Upper lobe of left lung (tissue), 6 donors: Measurements from ENCODE around the gene SRP68. TPM values are rescaled to one million over a fixed set of nuclear protein-coding genes. Genes with fewer than 3 reads are reported as not detected.

Experiments
- ATAC-seq, 2 donors: fragments of 200-7000 bp; cut with Tn5 transposase; one replicate each; pipeline ENCODE4 v1.9.1; 2022; ENCODE audit warnings: mild to moderate bottlenecking in 2 of 2, moderate library complexity in 2 of 2; ENCODE audit not compliant: low FRiP score in 2 of 2
- DNase-seq, 2 donors: peaks; one replicate each; pipeline ENCODE4 v3.0.0-alpha.2; 2019 to 2020
- H3K27ac ChIP-seq, 4 donors: fragments of 200-600 bp; sonication (generic); one replicate each; pipeline ENCODE4 v1.5.1; 2016 to 2019
- H3K27me3 ChIP-seq, 4 donors: fragments of 200-600 bp; sonication (generic); one replicate each; pipeline ENCODE4 v1.5.1; 2017 to 2019
- H3K36me3 ChIP-seq, 4 donors: fragments of 200-600 bp; sonication (generic); one replicate each; pipeline ENCODE4 v1.5.1; 2016 to 2019
- H3K4me1 ChIP-seq, 4 donors: fragments of 200-600 bp; sonication (generic); one replicate each; pipeline ENCODE4 v1.5.1; 2018 to 2019
- H3K4me3 ChIP-seq, 4 donors: fragments of 200-600 bp; sonication (generic); one replicate each; pipeline ENCODE4 v1.5.1; 2017 to 2019; ENCODE audit warnings: mild to moderate bottlenecking in 2 of 4, moderate library complexity in 1 of 4
- H3K9me3 ChIP-seq, 4 donors: fragments of 200-600 bp; sonication (generic); one replicate each; pipeline ENCODE4 v1.5.1; 2018 to 2019
- EP300 ChIP-seq, 4 donors: sonication (generic); formaldehyde crosslinking; IDR thresholded peaks; one replicate each; pipeline ENCODE4 v1.5.1; 2017; ENCODE audit warnings: antibody characterized with exemption in 4 of 4, control low read depth in 2 of 4
- POLR2A ChIP-seq, 4 donors: fragments of 450-650 bp; IDR thresholded peaks; one replicate each; pipeline ENCODE4 v1.5.1; 2016 to 2017; ENCODE audit warnings: antibody characterized with exemption in 4 of 4, mild to moderate bottlenecking in 2 of 4
- POLR2AphosphoS5 ChIP-seq, 2 donors: sonication (generic); formaldehyde crosslinking; IDR thresholded peaks; one replicate each; pipeline ENCODE4 v1.5.1; 2017; ENCODE audit warnings: antibody characterized with exemption in 2 of 2
- WGBS, 2 donors: methylation state at CpG; one replicate each; pipeline ENCODE4 v1.1.5; 2017 to 2018; 5-methylcytosine and 5-hydroxymethylcytosine counted together
- total RNA-seq, 6 donors: library from RNA; depleted of rRNA in 4 of 6; stranded (reverse); fragments of >200 nt in 4 of 6; gene quantifications; one replicate each; pipeline versions ENCODE4 v1.1.0 to v1.2.1, GENCODE V29; 2016 to 2021
- TF ChIP-seq, protein P1 (sequence below), 6 experiments: fragments of 450-650 bp in 4 of 6; fragments of 200-600 bp in 2 of 6; sonication (generic) in 2 of 6; IDR thresholded peaks; one replicate each; pipeline ENCODE4 v1.5.1; 2016 to 2019; ENCODE audit warnings: antibody characterized with exemption in 6 of 6
- donor health status: DM: no; HTN: no; CAD: no; lungs with moderate emphysema.
- donor health status: DM: no; HTN: yes; CAD: no; lungs with severe emphysema.

The SRP68 gene
- total RNA-seq, 6 donors from 2014 or later: 41.8 to 68.2 (median 56.1) TPM

- Histone ChIP-seq H3K27me3 (peaks cover 0 to 10% (median 0%) of the 10 kb centered on the region in 4 donors), H3K4me3 (no peak overlapping the region), H3K9me3 (no peaks in the 10 kb centered on the region), H3K27ac (no peak overlapping the region), H3K4me1 (peaks cover 0 to 12% (median 5%) of the 10 kb centered on the region in 4 donors), H3K36me3 (peaks cover 30 to 67% (median 59%) of the 10 kb centered on the region in 4 donors)
- DNase-seq: no peak
- TF ChIP-seq, protein P1, sequence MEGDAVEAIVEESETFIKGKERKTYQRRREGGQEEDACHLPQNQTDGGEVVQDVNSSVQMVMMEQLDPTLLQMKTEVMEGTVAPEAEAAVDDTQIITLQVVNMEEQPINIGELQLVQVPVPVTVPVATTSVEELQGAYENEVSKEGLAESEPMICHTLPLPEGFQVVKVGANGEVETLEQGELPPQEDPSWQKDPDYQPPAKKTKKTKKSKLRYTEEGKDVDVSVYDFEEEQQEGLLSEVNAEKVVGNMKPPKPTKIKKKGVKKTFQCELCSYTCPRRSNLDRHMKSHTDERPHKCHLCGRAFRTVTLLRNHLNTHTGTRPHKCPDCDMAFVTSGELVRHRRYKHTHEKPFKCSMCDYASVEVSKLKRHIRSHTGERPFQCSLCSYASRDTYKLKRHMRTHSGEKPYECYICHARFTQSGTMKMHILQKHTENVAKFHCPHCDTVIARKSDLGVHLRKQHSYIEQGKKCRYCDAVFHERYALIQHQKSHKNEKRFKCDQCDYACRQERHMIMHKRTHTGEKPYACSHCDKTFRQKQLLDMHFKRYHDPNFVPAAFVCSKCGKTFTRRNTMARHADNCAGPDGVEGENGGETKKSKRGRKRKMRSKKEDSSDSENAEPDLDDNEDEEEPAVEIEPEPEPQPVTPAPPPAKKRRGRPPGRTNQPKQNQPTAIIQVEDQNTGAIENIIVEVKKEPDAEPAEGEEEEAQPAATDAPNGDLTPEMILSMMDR (IDR thresholded peaks at IDR 0.05): no peak
- no peak for TF ChIP-seq POLR2A (IDR thresholded peaks at IDR 0.05)
- TF ChIP-seq POLR2AphosphoS5 (IDR thresholded peaks at IDR 0.05): no peak
- no peak for TF ChIP-seq EP300 (IDR thresholded peaks at IDR 0.05)
- no peak for ATAC-seq
- WGBS, 2 donors: 75 to 93% methylated on average over 4 to 15 of the region's 15 CpGs
These were observed 11.3 kb upstream of the SRP68 start for GRCh38 chr17:76083536-76084182.

DNA sequence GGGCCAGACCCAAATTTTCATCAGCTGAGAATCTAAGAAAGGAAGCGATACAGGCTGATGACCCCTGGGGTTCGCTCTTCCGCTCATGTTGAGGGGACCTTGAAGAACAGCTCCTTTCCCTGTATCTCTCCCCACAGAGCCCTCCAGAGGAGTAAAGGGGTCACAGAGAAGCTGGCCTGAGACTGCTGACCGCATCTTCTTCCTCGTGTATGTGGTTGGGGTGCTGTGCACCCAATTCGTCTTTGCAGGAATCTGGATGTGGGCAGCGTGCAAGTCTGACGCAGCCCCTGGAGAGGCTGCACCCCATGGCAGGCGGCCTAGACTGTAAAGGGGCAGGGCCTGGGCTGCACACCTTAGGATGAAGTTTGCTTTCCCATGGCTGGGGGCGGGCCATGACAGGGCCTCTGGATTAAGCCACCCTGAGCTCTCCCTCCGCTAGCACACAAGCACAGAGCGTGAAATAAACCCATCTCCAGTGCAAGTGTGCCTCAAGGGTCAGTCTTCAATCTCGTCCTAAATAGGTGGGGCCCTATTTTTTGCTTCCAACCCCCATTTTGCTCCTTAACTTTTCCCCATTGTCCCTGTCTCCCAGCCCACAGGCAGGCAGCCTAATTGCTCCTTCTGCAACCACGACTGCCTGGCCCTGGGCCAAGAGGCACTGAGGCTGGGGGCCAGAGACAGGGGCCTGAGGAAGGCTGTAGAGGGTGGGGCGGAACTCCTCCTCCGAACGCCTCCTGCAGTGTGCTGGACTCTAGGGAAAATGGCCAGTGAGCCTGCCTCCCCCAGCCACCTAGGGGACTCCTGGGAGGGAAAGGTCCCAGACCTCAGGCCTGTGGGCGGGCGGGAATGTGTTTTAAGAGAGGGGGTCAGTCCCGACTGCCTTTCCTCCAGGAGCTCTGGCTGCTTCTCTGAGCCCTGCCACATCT is 10.3 kb upstream of the SRP68 start:
- ATAC-seq (no peak), DNase-seq (no peak)
- H3K27ac ChIP-seq: no peak overlapping the region
- peaks cover 2 to 12% (median 9%) of the 10 kb centered on the region in 4 donors for H3K4me1 ChIP-seq
- TF ChIP-seq, protein P1 (IDR thresholded peaks at IDR 0.05): no peak
- TF ChIP-seq POLR2AphosphoS5 (IDR thresholded peaks at IDR 0.05): no peak
- no peak for TF ChIP-seq POLR2A (IDR thresholded peaks at IDR 0.05)
- TF ChIP-seq EP300 (IDR thresholded peaks at IDR 0.05): no peak
- 80 to 89% methylated on average over 16 to 20 of the region's 20 CpGs for WGBS, 2 donors
- peaks cover 20 to 56% (median 49%) of the 10 kb centered on the region in 4 donors for H3K36me3 ChIP-seq
- peaks cover 0 to 15% (median 2%) of the 10 kb centered on the region in 4 donors for H3K27me3 ChIP-seq
- H3K4me3 ChIP-seq: no peak overlapping the region
- no peaks in the 10 kb centered on the region for H3K9me3 ChIP-seq

DNA sequence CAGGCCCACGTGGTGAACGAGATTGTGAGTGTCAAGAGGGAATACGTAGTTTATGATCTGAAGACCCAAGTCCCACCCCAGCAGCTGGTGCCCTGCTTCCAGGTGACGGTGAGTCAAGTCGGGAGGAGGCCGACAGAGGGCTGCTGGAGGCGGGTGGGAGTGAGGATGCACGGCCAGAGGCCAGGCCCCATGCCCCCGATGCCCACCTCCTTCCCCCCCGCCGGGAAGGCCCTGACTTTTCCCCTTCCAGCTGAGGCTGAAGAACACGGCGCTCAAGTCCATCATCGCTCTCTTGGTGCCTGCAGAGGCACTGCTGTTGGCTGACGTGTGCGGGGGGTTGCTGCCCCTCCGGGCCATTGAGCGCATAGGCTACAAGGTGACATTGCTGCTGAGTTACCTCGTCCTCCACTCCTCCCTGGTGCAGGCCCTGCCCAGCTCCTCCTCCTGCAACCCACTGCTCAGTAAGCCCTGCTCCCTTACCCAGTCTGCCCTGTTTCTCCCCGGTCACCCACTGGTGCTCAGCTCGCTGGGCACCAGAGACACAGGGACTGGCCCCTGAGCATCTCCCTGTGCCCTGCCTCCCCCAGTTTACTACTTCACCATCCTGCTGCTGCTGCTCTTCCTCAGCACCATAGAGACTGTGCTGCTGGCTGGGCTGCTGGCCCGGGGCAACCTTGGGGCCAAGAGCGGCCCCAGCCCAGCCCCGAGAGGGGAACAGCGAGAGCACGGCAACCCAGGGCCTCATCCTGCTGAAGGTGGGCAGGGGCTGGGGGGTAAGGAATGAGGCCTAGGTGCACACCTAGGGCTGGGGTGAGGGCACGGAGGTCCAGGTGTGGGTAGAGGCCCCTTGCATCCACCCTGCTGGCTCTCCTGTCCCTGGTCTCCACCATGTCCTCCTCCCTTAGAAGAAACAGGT is 9.2 kb upstream of the SRP68 start:
- no peak for DNase-seq
- ATAC-seq: no peak
- no peak overlapping the region for H3K27ac ChIP-seq
- H3K27me3 ChIP-seq: peaks cover 0 to 25% (median 11%) of the 10 kb centered on the region in 4 donors
- WGBS, 2 donors: 78 to 83% methylated on average over 21 to 27 of the region's 27 CpGs
- H3K36me3 ChIP-seq: peaks cover 19 to 46% (median 38%) of the 10 kb centered on the region in 4 donors
- TF ChIP-seq POLR2AphosphoS5 (IDR thresholded peaks at IDR 0.05): no peak
- no peak for TF ChIP-seq POLR2A (IDR thresholded peaks at IDR 0.05)
- no peak for TF ChIP-seq EP300 (IDR thresholded peaks at IDR 0.05)
- TF ChIP-seq, protein P1 (IDR thresholded peaks at IDR 0.05): no peak
- H3K9me3 ChIP-seq: no peaks in the 10 kb centered on the region
- H3K4me1 ChIP-seq: peaks cover 10 to 20% (median 18%) of the 10 kb centered on the region in 4 donors
- no peak overlapping the region for H3K4me3 ChIP-seq

DNA sequence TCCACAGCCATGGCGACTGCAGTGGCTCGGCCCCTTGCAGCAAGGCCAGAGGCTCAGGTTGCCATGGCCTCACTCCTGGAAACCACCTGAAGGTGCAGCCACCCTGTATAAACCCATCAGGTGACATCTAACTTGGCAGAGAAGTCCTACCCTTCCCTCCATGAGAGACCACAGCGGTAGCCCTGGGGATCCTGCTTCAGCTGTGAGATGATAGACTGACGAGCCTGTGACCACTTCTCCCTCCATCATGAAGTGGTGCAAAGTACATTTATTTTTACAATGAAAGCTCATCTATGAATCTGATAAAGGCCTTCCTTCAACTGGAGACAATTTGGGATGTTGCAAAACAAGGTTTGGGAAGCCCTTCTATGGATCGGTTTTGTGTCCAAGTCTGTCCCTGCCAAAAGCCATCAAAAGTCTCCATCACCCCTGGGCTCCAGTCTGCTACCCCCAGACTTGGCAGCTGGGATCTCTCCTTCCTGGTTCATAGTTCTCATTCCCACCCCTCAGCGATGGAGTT is 8.5 kb upstream of the SRP68 start:
- Histone ChIP-seq H3K27me3 (peaks cover 0 to 32% (median 18%) of the 10 kb centered on the region in 4 donors), H3K4me3 (no peak overlapping the region), H3K9me3 (no peaks in the 10 kb centered on the region), H3K4me1 (peaks cover 17 to 28% (median 26%) of the 10 kb centered on the region in 4 donors), H3K27ac (no peak overlapping the region), H3K36me3 (peaks cover 16 to 38% (median 31%) of the 10 kb centered on the region in 4 donors)
- TF ChIP-seq POLR2A (IDR thresholded peaks at IDR 0.05) (no peak), EP300 (IDR thresholded peaks at IDR 0.05) (no peak), POLR2AphosphoS5 (IDR thresholded peaks at IDR 0.05) (no peak)
- TF ChIP-seq, protein P1 (IDR thresholded peaks at IDR 0.05): no peak
- ATAC-seq (no peak), DNase-seq (no peak)
- 47 to 54% methylated on average over 2 to 6 of the region's 6 CpGs for WGBS, 2 donors
